Endothelial cell of umbilical vein (primary cell): ENCODE measurements around the gene CD300LB. TPM values are rescaled to one million over a fixed set of nuclear protein-coding genes. Genes with fewer than 3 reads are reported as not detected.
"Not testable (repeated sequence)": the region's sequence is repeated elsewhere in the genome, so short reads cannot be mapped to it uniquely, and the experiment has no call there.

Experiments used
- BruUV-seq: library from RNA; stranded (reverse); fragments of 400-500 nt; replicated peaks from 2 replicates; lab custom pipeline; 2021; lab: Mats Ljungman, UMichigan
- CTCF ChIA-PET: fragments of 300-600, 350-600 bp; sonication (Branson Sonifier 250); formaldehyde crosslinking; loops from one replicate; lab custom pipeline; 2021; ENCODE audit warnings: antibody characterized with exemption, inconsistent platforms; lab: Charles Lee
- POLR2A ChIA-PET: fragments of 300-600, 350-600 bp; sonication (Branson Sonifier 250); formaldehyde crosslinking; loops from one replicate; lab custom pipeline; 2021; ENCODE audit warnings: antibody characterized with exemption, inconsistent platforms; lab: Charles Lee
- DNase-seq: peaks from one replicate; pipeline ENCODE4 v3.0.0-alpha.2; 2011; ENCODE audit warnings: low read depth, low spot score
- FAIRE-seq: peaks from 2 replicates; lab custom pipeline; 2011; peaks lifted over from hg19 to GRCh38; lab: Jason Lieb, UNC
- H2AFZ ChIP-seq: 2 replicates; pipeline ENCODE4 v1.6.0; 2012; ENCODE audit warnings: low read depth, low read length, control low read depth, inconsistent platforms
- H3K27ac ChIP-seq: 2 replicates; pipeline ENCODE4 v1.5.1; 2011; ENCODE audit warnings: low read depth, mild to moderate bottlenecking, control low read depth, low read length, moderate library complexity; ENCODE audit not compliant: insufficient read depth
- H3K27me3 ChIP-seq, 2 experiments: 2 replicates each; pipeline versions ENCODE4 v1.6.0 to v1.6.1; 2011; ENCODE audit warnings: low read length in 2 of 2, mixed read lengths in 1 of 2; ENCODE audit not compliant: control insufficient read depth in 2 of 2, insufficient read depth in 2 of 2
- H3K36me3 ChIP-seq, 2 experiments: 2 replicates in 1 of 2; 3 replicates in 1 of 2; pipeline ENCODE4 v1.5.1; 2011; ENCODE audit warnings: low read length in 2 of 2, mild to moderate bottlenecking in 1 of 2, moderate library complexity in 1 of 2; ENCODE audit not compliant: control insufficient read depth in 2 of 2, insufficient read depth in 2 of 2; ENCODE audit errors: extremely low read depth in 1 of 2
- H3K4me1 ChIP-seq: 3 replicates; pipeline ENCODE4 v1.5.1; 2011; ENCODE audit warnings: mild to moderate bottlenecking, low read length; ENCODE audit not compliant: control insufficient read depth, insufficient read depth; ENCODE audit errors: extremely low read depth
- H3K4me2 ChIP-seq: 2 replicates; pipeline ENCODE4 v1.6.1; 2011; ENCODE audit warnings: low read length, control low read depth, mixed read lengths; ENCODE audit not compliant: insufficient read depth
- H3K4me3 ChIP-seq, 3 experiments: fragments of 200-600 bp in 1 of 3; sonication (generic), shearing (Covaris generic) in 1 of 3; replicated peaks in 1 of 3; 2 replicates each; pipeline ENCODE4 v1.5.1; 2011 to 2016; ENCODE audit warnings: control low read depth in 3 of 3, low read length in 3 of 3, mild to moderate bottlenecking in 2 of 3, inconsistent platforms in 1 of 3, low read depth in 1 of 3, moderate library complexity in 1 of 3; ENCODE audit not compliant: insufficient read depth in 1 of 3
- H3K79me2 ChIP-seq: 2 replicates; pipeline ENCODE4 v1.6.0; 2012; ENCODE audit warnings: low read length, inconsistent platforms; ENCODE audit not compliant: control insufficient read depth, insufficient read depth
- H3K9ac ChIP-seq: replicated peaks from 2 replicates; pipeline ENCODE3; 2011; ENCODE audit warnings: low read length, control low read depth; ENCODE audit not compliant: insufficient read depth; ENCODE audit errors: extremely low read depth
- H3K9me1 ChIP-seq: replicated peaks from 3 replicates; pipeline ENCODE4 v1.6.0; 2011; ENCODE audit warnings: mild to moderate bottlenecking, low read length; ENCODE audit not compliant: control insufficient read depth, insufficient read depth; ENCODE audit errors: extremely low read depth
- H3K9me3 ChIP-seq: replicated peaks from 2 replicates; pipeline ENCODE4 v1.5.1; 2012; ENCODE audit warnings: low read length, inconsistent platforms; ENCODE audit not compliant: control insufficient read depth, insufficient read depth
- H4K20me1 ChIP-seq: replicated peaks from 2 replicates; pipeline ENCODE3; 2011; ENCODE audit warnings: mild to moderate bottlenecking, low read length; ENCODE audit not compliant: control insufficient read depth, insufficient read depth; ENCODE audit errors: extremely low read depth
- MYC ChIP-seq: IDR thresholded peaks from one replicate; pipeline ENCODE4 v1.6.1; 2011; ENCODE audit warnings: mild to moderate bottlenecking, low read depth, low read length
- dilution Hi-C: fragments of 300-500 bp; cut with MboI; formaldehyde crosslinking; loops from one replicate; pipeline ENCODE4 v1.15.0; 2019; ENCODE audit warnings: low sequenced_read_pairs; ENCODE audit not compliant: extremely low pct_ligation_motif_present
- intact Hi-C: fragments of 100-400 bp; cut with micrococcal nuclease; formaldehyde crosslinking; loops from one replicate; pipeline ENCODE4 v1.10.0; 2022
- polyA plus RNA-seq, 4 experiments: library from polyadenylated mRNA; depleted of rRNA in 3 of 4; stranded (reverse) in 3 of 4; unstranded in 1 of 4; fragments of >200 nt; gene quantifications; 2 replicates each; pipeline versions ENCODE4 v1.2.1 to v1.2.3, GENCODE V29; 2011 to 2012; ENCODE audit warnings: missing spikeins in 1 of 4
- total RNA-seq: library from RNA; stranded (reverse); gene quantifications from 2 replicates; pipeline ENCODE4 v1.2.3, GENCODE V29; 2021

The CD300LB gene
- total and polyA plus RNA-seq, 2 donors (not counting 3 experiments of a cell fraction or from before 2014, with no cell fraction given) = not detected

GRCh38 chr17:74520016-74520434 lies 11.2 kb downstream of the CD300LB start:
- no peak for TF ChIP-seq MYC
- Histone ChIP-seq H3K9ac (no peak overlapping the region), H3K9me3 (peaks cover 2% of the 10 kb centered on the region), H3K4me3 (no peak overlapping the region), H3K36me3 (no peaks in the 10 kb centered on the region), H3K79me2 (no peaks in the 10 kb centered on the region), H4K20me1 (no peaks in the 10 kb centered on the region), H3K27ac (no peak overlapping the region), H2AFZ (no peak overlapping the region), H3K4me2 (no peak overlapping the region), H3K9me1 (no peaks in the 10 kb centered on the region), H3K4me1 (no peaks in the 10 kb centered on the region), H3K27me3 (no peaks in the 10 kb centered on the region)
- intact Hi-C loops (no loop called here), dilution Hi-C loops (no loop called here)
- no TSS peak for BruUV-seq
- DNase-seq = no peak
- CTCF ChIA-PET = no interaction called here
- no peak for FAIRE-seq
- POLR2A ChIA-PET = no interaction called here

GRCh38 chr17:74518413-74518981 lies 12.8 kb downstream of the CD300LB start:
- H3K4me1 ChIP-seq, BruUV-seq, H4K20me1 ChIP-seq, H3K27ac ChIP-seq, H2AFZ ChIP-seq, CTCF ChIA-PET, dilution Hi-C loops, DNase-seq, intact Hi-C loops, H3K9ac ChIP-seq, H3K36me3 ChIP-seq, H3K9me3 ChIP-seq, H3K27me3 ChIP-seq, H3K9me1 ChIP-seq, H3K4me2 ChIP-seq, POLR2A ChIA-PET, H3K4me3 ChIP-seq, H3K79me2 ChIP-seq, FAIRE-seq: not testable (repeated sequence)
